SU-DHL-6 (cell line): Measurements from ENCODE around the gene EDAR.

Experiments
- H2AFZ ChIP-seq: fragments of 200-600 bp; sonication (generic); 2 replicates; pipeline ENCODE4 v1.6.1; 2014; ENCODE audit warnings: low read depth, mild to moderate bottlenecking, moderate library complexity, mixed read lengths, antibody characterized with exemption, low read length; ENCODE audit not compliant: severe bottlenecking
- H3F3A ChIP-seq: fragments of 200-600 bp; shearing (Covaris generic); 2 replicates; pipeline ENCODE4 v1.6.0; 2016; ENCODE audit warnings: antibody characterized with exemption, mild to moderate bottlenecking; ENCODE audit not compliant: insufficient read depth
- H3K27ac ChIP-seq: fragments of 200-600 bp; sonication (generic); 2 replicates; pipeline ENCODE4 v1.5.1; 2016; ENCODE audit warnings: low read depth, mild to moderate bottlenecking, low read length, moderate library complexity, mixed read lengths
- H3K27me3 ChIP-seq: fragments of 200-600 bp; sonication (generic), shearing (Covaris generic); 2 replicates; pipeline ENCODE4 v1.6.0; 2014; ENCODE audit warnings: mild to moderate bottlenecking, low read length
- H3K36me3 ChIP-seq: fragments of 200-600 bp; sonication (generic); 2 replicates; pipeline ENCODE4 v1.6.1; 2014; ENCODE audit warnings: mild to moderate bottlenecking, low read length, mixed read lengths
- H3K4me2 ChIP-seq: fragments of 300-600, 200-600 bp; shearing (Covaris generic), sonication (generic); 2 replicates; pipeline ENCODE4 v1.6.0; 2014; ENCODE audit warnings: low read length, low read depth, mild to moderate bottlenecking; ENCODE audit not compliant: poor library complexity, severe bottlenecking
- H3K4me3 ChIP-seq: fragments of 200-600 bp; sonication (generic); 2 replicates; pipeline ENCODE4 v1.5.1; 2014; ENCODE audit warnings: antibody characterized with exemption, low read length, mild to moderate bottlenecking, mixed read lengths; ENCODE audit not compliant: insufficient read depth, poor library complexity, severe bottlenecking
- H3K79me2 ChIP-seq: fragments of 200-600 bp; sonication (generic); 2 replicates; pipeline ENCODE4 v1.6.1; 2014; ENCODE audit warnings: mild to moderate bottlenecking, low read length, moderate library complexity; ENCODE audit not compliant: insufficient read depth
- H3K9ac ChIP-seq: fragments of 200-600 bp; sonication (generic); 2 replicates; pipeline ENCODE4 v1.7.0; 2014; ENCODE audit warnings: mild to moderate bottlenecking, low read length
- H3K9me2 ChIP-seq: fragments of 200-600 bp; sonication (generic); replicated peaks from 2 replicates; pipeline ENCODE4 v1.6.1; 2014; ENCODE audit warnings: low read length; ENCODE audit not compliant: insufficient read depth
- H3K9me3 ChIP-seq: fragments of 200-600 bp; sonication (generic); 2 replicates; pipeline ENCODE4 v1.6.1; 2014; ENCODE audit warnings: low read length, mixed read lengths; ENCODE audit not compliant: insufficient read depth
- H4K20me1 ChIP-seq: fragments of 200-600 bp; sonication (generic); 2 replicates; pipeline ENCODE4 v1.6.1; 2014; ENCODE audit warnings: low read depth, mild to moderate bottlenecking, antibody characterized with exemption, low read length, moderate library complexity, mixed read lengths
- EZH2phosphoT487 ChIP-seq: fragments of 200-600 bp; sonication (generic), shearing (Covaris generic); conservative IDR thresholded peaks from 2 replicates; pipeline ENCODE4 v1.6.1; 2018; ENCODE audit warnings: mild to moderate bottlenecking, antibody characterized with exemption, low read length, moderate library complexity, mixed read lengths
- TF ChIP-seq, protein P1 (sequence below): fragments of 200-600 bp; sonication (generic); IDR thresholded peaks from one replicate; pipeline ENCODE4 v1.5.1; 2017; ENCODE audit warnings: antibody characterized with exemption, mild to moderate bottlenecking, low read length, moderate library complexity; ENCODE audit not compliant: insufficient read depth, poor library complexity, severe bottlenecking

EDAR gene

GRCh38 chr2:108968619-108969018 is 20.4 kb downstream of the EDAR start:
- H3K4me2 ChIP-seq = no peak overlapping the region

GRCh38 chr2:108967757-108968156 is 21.3 kb downstream of the EDAR start:
- Histone ChIP-seq H3K79me2 (no peaks in the 10 kb centered on the region), H3K9me2 (no peaks in the 10 kb centered on the region), H2AFZ (no peak overlapping the region), H3K27me3 (no peaks in the 10 kb centered on the region), H3K4me2 (no peak overlapping the region), H4K20me1 (no peaks in the 10 kb centered on the region), H3F3A (no peaks in the 10 kb centered on the region), H3K36me3 (no peaks in the 10 kb centered on the region), H3K4me3 (no peak overlapping the region), H3K9ac (no peak overlapping the region), H3K9me3 (no peaks in the 10 kb centered on the region), H3K27ac (no peak overlapping the region)
- TF ChIP-seq, protein P1, sequence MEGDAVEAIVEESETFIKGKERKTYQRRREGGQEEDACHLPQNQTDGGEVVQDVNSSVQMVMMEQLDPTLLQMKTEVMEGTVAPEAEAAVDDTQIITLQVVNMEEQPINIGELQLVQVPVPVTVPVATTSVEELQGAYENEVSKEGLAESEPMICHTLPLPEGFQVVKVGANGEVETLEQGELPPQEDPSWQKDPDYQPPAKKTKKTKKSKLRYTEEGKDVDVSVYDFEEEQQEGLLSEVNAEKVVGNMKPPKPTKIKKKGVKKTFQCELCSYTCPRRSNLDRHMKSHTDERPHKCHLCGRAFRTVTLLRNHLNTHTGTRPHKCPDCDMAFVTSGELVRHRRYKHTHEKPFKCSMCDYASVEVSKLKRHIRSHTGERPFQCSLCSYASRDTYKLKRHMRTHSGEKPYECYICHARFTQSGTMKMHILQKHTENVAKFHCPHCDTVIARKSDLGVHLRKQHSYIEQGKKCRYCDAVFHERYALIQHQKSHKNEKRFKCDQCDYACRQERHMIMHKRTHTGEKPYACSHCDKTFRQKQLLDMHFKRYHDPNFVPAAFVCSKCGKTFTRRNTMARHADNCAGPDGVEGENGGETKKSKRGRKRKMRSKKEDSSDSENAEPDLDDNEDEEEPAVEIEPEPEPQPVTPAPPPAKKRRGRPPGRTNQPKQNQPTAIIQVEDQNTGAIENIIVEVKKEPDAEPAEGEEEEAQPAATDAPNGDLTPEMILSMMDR = no peak
- no peak for TF ChIP-seq EZH2phosphoT487

More at GRCh38 chr2:108968619-108969018, 20.4 kb downstream of the EDAR start:
- no peaks in the 10 kb centered on the region for H4K20me1 ChIP-seq
- H3K9ac ChIP-seq = no peak overlapping the region
- H3K9me3 ChIP-seq = no peaks in the 10 kb centered on the region
- no peak overlapping the region for H3K4me3 ChIP-seq
- no peaks in the 10 kb centered on the region for H3K36me3 ChIP-seq
- H3K79me2 ChIP-seq = no peaks in the 10 kb centered on the region
- TF ChIP-seq, protein P1 = no peak
- no peak for TF ChIP-seq EZH2phosphoT487
- no peaks in the 10 kb centered on the region for H3K9me2 ChIP-seq
- H3K27me3 ChIP-seq = no peaks in the 10 kb centered on the region
- no peaks in the 10 kb centered on the region for H3F3A ChIP-seq
- H3K27ac ChIP-seq = no peak overlapping the region
- no peak overlapping the region for H2AFZ ChIP-seq

- H3K4me2 ChIP-seq = no peak overlapping the region
Observed at GRCh38 chr2:108965540-108966289, 23.3 kb downstream of the EDAR start.

More at GRCh38 chr2:108965540-108966289, 23.3 kb downstream of the EDAR start:
- Histone ChIP-seq H3K79me2 (no peaks in the 10 kb centered on the region), H3K27me3 (no peaks in the 10 kb centered on the region), H3K27ac (no peak overlapping the region), H3F3A (no peaks in the 10 kb centered on the region), H3K9ac (no peak overlapping the region), H4K20me1 (no peaks in the 10 kb centered on the region), H3K9me3 (no peaks in the 10 kb centered on the region), H2AFZ (no peak overlapping the region), H3K9me2 (no peaks in the 10 kb centered on the region), H3K4me3 (no peak overlapping the region), H3K36me3 (no peaks in the 10 kb centered on the region)
- TF ChIP-seq, protein P1 = no peak
- TF ChIP-seq EZH2phosphoT487 = no peak
